Renal pelvis (tissue), 4 donors: ENCODE data around the gene KIF13A. TPM values are rescaled to one million over a fixed set of nuclear protein-coding genes. Genes with fewer than 3 reads are reported as not detected.
A peak's percentile ranks its signal among the peaks of the same experiment; 100 is the strongest.
"Not testable (repeated sequence)": the region's sequence is repeated elsewhere in the genome, so short reads cannot be mapped to it uniquely, and the experiment has no call there.

ENCODE experiments used
- DNase-seq: peaks from one replicate; pipeline ENCODE4 v3.0.0-alpha.2; 2013
- polyA plus RNA-seq, 3 donors: library from polyadenylated mRNA; unstranded; fragments of 120-200 nt; gene quantifications; one replicate each; pipeline ENCODE4 v1.2.1, GENCODE V29; 2013; ENCODE audit not compliant: insufficient read length in 3 of 3

The KIF13A gene
- polyA plus RNA-seq, 3 donors: 33.1 to 40.3 (median 37.9) TPM

DNA sequence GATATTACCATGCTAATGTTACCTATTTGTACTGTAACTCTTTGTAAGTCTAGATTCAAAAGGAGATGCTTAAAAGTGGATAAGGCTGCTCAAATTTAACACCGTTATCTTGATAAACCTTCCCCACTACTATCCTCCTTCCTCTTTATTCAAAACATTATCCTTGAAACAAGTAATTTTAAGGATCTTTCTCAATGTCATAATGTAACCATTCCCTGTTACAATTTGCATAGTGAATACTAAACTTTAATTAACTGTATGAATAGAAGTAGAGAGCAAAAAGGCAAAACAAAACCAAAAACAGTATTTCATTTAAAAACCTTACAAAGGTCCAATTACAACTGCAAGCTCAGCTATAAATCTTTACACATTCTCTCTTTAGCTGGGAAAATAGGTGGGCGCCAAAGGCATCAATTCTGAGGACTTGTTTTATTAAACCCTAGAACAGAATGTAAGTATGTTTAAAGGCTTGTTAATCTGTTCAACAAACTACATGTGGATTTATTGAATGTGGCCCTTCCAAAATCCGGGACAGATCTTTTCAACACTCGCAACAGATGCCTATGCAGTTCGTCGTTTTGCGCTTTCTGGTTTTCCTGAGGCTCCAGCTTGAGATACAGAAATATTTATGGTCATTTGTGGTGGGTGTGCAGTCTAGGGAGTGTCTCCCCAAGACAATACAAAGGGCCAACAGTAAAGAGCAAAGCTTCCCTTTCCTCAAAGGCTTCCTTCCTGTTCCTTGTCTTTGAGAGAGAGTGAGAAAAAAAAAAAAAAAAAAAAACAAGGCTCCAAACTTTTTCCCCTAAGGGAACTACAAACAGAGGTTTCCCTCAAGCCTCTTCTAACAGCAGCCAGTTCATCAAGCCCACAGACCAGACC is 15.1 kb downstream of the KIF13A start:
- DNase-seq: no peak

- DNase-seq: no peak
Measured at GRCh38 chr6:17971128-17972073, 16.0 kb downstream of the KIF13A start.

- DNase-seq: no peak
Measured at GRCh38 chr6:17968876-17969275, 18.6 kb downstream of the KIF13A start.

DNA sequence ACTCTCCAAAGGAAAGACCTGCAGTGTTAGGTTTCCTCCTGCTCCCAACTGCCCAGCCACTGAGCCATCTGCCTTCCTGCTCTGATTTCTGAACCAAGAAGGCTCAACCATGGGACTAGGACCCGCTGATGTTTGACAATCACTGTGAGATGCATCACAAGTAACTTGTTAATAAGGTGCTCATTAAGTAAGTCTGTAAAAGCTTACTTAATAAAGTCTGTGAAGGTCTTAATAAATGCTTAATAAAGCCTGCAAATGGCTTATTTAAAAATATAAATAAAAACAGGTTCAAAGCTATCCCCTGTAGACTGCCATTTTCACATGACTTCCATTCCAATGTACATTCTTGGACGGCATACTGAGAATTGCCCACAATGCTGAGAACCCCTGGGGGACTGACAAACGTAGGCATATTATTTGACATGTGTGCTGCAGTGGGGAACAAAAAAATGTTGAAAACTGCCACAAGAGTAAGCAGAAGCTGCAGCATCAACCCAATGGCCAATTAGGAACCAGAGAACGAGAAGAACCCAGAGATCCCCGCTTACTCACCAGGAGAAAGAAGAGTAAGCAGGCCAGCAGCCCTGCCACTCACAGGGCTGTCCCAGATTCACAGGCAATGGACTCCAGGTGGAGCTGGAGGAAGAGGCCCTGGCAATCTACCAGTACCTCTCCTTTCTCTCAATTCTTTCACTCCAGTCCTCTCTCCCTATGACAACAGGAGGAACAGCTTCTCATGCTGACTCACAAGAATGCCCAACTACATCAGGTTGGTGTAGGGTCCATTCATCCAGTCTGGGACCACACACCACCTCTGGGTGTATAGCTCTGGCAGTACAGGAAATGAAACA is 19.5 kb downstream of the KIF13A start:
- no peak for DNase-seq

GRCh38 chr6:17966451-17966850 is 21.0 kb downstream of the KIF13A start:
- no peak for DNase-seq

DNA sequence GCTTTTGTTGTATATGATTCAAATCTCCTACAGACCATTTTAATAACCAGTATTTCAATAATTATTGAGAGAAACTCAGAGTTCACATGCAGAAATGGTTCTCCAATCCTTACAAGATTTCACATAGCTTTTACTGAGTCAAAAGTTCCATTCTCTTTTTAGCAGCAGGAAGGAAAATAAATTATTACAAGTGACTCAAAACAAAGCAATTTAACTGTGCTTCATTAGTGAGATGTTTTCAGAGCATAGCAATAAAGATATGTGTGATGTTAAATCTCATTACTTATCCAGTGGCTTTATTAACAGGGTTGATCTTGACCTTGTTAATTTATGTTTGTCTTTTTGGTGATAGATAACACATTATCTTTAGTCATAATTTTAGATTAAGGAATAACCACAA is 22.0 kb downstream of the KIF13A start:
- DNase-seq: no peak

GRCh38 chr6:17964633-17965032 is 22.8 kb downstream of the KIF13A start:
- no peak for DNase-seq

- DNase-seq: no peak
Measured at GRCh38 chr6:17962436-17963031, 24.9 kb downstream of the KIF13A start.

GRCh38 chr6:17959302-17959701 is 28.1 kb downstream of the KIF13A start:
- peak; percentile 33 for DNase-seq

- DNase-seq: no peak
Measured at GRCh38 chr6:17957904-17958620, 29.4 kb downstream of the KIF13A start.

GRCh38 chr6:17957498-17957897 is 29.9 kb downstream of the KIF13A start:
- DNase-seq: no peak

DNA sequence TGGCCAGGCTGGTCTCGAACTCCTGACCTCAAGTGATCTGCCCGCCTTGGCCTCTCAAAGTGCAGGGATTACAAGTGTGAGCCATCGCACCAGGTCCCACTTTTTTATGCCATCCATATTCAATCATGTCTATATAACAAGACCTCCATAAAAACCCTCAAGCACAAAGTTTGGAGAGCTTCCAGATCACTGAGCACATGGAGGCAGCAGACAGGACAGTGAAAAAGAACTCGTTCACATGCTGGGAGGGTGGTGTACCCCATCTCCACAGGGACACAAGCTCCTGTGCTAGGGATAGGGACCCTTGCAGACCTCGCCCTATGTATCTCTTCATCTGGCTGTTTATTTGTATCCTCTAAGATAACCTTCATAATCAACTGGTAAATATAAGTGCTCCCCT is 30.3 kb downstream of the KIF13A start:
- DNase-seq: no peak

DNA sequence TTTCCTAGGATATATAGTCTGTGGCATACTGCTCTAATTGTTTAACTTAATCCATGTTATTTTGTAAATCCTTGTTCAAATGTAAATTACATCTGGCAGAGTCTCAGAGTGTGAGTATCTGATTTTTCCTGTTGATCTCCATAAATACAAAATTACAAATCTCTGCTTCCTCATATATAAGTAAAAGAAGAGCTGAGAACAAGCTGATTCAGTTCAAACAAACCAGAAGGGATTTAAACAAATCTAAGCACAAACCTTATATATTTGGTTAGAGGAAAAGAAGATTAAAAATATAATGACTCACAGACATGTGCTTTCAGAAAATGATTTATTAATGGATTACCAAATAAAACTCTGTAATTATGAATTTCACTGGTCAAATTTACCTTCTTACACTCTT is 37.3 kb downstream of the KIF13A start:
- no peak for DNase-seq

DNA sequence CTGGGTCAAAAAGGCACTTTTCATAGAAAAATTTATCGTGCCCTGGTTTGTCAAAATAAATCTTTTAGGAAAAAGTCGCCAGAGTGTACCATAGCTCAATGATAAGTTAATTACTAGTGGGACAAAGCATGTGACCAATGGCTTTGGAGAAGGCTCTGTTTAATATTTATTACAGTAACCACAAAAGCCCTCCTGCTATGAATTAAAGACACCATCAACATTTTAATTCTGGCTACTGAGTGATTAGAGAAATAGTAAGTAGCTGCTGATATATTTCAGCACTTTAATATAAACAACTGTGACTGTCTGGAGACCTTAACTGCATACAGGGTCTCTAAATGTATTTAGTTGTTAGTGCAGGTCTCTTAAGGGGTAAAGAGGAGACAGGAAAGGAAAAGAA is 38.3 kb downstream of the KIF13A start:
- no peak for DNase-seq

GRCh38 chr6:17948725-17949124 is 38.7 kb downstream of the KIF13A start:
- DNase-seq: no peak

GRCh38 chr6:17947574-17947973 is 39.9 kb downstream of the KIF13A start:
- DNase-seq: not testable (repeated sequence)

DNA sequence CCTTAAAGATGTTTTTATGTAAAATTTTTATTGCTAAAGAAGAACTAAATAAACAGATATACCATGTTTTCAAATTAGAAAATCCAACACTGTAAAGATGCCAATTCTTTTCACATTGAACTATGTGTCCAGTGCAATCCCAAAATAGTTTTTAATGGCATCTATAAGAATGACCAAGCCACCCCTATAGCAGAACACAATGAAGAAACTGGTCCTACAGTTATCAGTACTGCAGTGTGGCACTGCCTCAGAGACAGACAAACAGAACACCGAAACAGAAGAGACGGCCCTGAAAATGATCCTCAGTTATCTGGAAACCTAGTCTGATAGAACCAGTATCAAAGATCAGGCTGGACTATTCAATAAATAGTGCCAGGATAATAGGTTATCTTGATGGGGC is 41.9 kb downstream of the KIF13A start:
- DNase-seq: no peak

- no peak for DNase-seq
Measured at GRCh38 chr6:17945111-17945510, 42.3 kb downstream of the KIF13A start.

DNA sequence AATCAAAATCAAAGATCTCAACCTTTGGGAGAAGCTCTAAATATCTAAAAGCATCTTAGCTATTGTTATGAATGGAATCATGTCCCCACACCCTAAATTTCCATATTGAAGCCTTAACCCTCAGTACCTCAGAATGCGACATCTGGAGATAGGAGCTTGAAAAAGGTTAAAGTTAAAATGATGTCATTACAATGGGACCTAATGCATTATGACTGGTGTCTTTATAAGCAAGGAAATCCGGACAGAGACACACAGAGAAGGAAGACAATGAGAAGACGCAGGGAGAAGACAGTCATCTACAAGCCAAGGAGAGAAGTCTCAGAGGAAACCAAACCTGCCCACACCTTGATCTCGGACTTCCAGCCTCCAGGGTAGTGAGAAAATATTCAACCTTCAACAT is 46.1 kb downstream of the KIF13A start:
- DNase-seq: no peak

GRCh38 chr6:17940151-17940792 is 47.2 kb downstream of the KIF13A start:
- no peak for DNase-seq
